Suprapubic skin (tissue), 3 donors: ENCODE measurements around the gene GRIA4.

Source experiments
- CTCF ChIP-seq, 2 donors: fragments of 200-600 bp in 1 of 2; fragments of 450-650 bp in 1 of 2; sonication (generic) in 1 of 2; IDR thresholded peaks; one replicate each; pipeline ENCODE4 v1.5.1; 2016 to 2019; ENCODE audit warnings: antibody characterized with exemption in 2 of 2, mild to moderate bottlenecking in 1 of 2, moderate library complexity in 1 of 2
- EP300 ChIP-seq: sonication (generic); formaldehyde crosslinking; IDR thresholded peaks from one replicate; pipeline ENCODE4 v1.6.1; 2017; ENCODE audit warnings: antibody characterized with exemption
- POLR2A ChIP-seq, 2 donors: fragments of 450-650 bp; IDR thresholded peaks; one replicate each; pipeline ENCODE4 v1.6.1; 2017; ENCODE audit warnings: antibody characterized with exemption in 2 of 2, mild to moderate bottlenecking in 2 of 2, moderate library complexity in 2 of 2

GRCh38 chr11:106031202-106031810 lies 421.4 kb downstream of the GRIA4 start:
- no peak for TF ChIP-seq POLR2A (IDR thresholded peaks at IDR 0.05)
- TF ChIP-seq CTCF (IDR thresholded peaks at IDR 0.05), result no peak
- no peak for TF ChIP-seq EP300
